GM21447 (cell line): ENCODE results near the gene LPCAT1.
"Not testable (repeated sequence)": the region's sequence is repeated elsewhere in the genome, so short reads cannot be mapped to it uniquely, and the experiment has no call there.

ENCODE experiments used
- ATAC-seq: cut with Tn5 transposase; IDR thresholded peaks from one replicate; pipeline ENCODE4 v1.9.1; 2021; ENCODE audit not compliant: unreplicated experiment

Gene LPCAT1

GRCh38 chr5:1523480-1523792, 324 bp downstream of the LPCAT1 start:
- peak; percentile 21 for ATAC-seq

GRCh38 chr5:1522601-1523479, 920 bp downstream of the LPCAT1 start:
- no peak for ATAC-seq

- ATAC-seq = no peak
Observed at GRCh38 chr5:1521671-1522600, 1.8 kb downstream of the LPCAT1 start.

GRCh38 chr5:1520791-1521453, 2.8 kb downstream of the LPCAT1 start:
- ATAC-seq = no peak

- ATAC-seq = no peak
Observed at GRCh38 chr5:1519631-1520210, 4.0 kb downstream of the LPCAT1 start.

GRCh38 chr5:1517838-1518237, 5.9 kb downstream of the LPCAT1 start:
- ATAC-seq = no peak

GRCh38 chr5:1516615-1517601, 6.9 kb downstream of the LPCAT1 start:
- ATAC-seq = no peak

- no peak for ATAC-seq
Observed at GRCh38 chr5:1515921-1516571, 7.7 kb downstream of the LPCAT1 start.

GRCh38 chr5:1515311-1515920, 8.3 kb downstream of the LPCAT1 start:
- no peak for ATAC-seq

- ATAC-seq = not testable (repeated sequence)
Observed at GRCh38 chr5:1514819-1515310, 8.9 kb downstream of the LPCAT1 start.

- no peak for ATAC-seq
Observed at GRCh38 chr5:1514027-1514818, 9.5 kb downstream of the LPCAT1 start.

- no peak for ATAC-seq
Observed at GRCh38 chr5:1513326-1514026, 10.3 kb downstream of the LPCAT1 start.

GRCh38 chr5:1512541-1513291, 11.0 kb downstream of the LPCAT1 start:
- ATAC-seq = no peak

- ATAC-seq = no peak
Observed at GRCh38 chr5:1511651-1512540, 11.9 kb downstream of the LPCAT1 start.

- ATAC-seq = no peak
Observed at GRCh38 chr5:1511048-1511447, 12.7 kb downstream of the LPCAT1 start.

GRCh38 chr5:1510631-1511030, 13.1 kb downstream of the LPCAT1 start:
- ATAC-seq = no peak
